Measurements from ENCODE around the gene FOXL3.
"Not testable (repeated sequence)": the region's sequence is repeated elsewhere in the genome, so short reads cannot be mapped to it uniquely, and the experiment has no call there.

DNA sequence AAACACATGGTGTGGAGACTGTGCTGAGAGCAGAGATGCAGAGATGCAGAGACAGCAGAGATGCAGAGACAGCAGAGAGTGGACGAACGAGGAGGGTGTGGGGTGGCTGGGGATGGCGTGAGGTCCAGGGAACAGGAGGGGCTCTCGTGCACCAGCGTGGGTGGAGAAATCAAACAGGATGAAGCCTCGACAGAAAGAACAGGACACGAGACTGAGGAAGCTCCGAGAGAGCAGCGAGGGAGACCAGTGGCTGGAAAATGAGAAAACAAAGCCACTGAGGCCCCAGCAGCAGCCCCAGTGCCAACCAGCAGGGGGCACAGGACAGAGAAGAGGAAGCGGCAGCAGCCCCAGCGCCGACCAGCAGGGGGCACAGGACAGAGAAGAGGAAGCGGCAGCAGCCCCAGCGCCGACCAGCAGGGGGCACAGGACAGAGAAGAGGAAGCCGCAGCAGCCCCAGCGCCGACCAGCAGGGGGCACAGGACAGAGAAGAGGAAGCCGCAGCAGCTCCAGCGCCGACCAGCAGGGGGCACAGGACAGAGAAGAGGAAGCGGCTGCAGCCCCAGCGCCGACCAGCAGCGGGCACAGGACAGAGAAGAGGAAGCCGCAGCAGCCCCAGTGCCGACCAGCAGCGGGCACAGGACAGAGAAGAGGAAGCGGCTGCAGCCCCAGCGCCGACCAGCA is 27.2 kb upstream of the FOXL3 start:
- not testable (repeated sequence) for TF ChIP-seq JUNB (IDR thresholded peaks at IDR 0.05; ENCODE audit: unreplicated experiment); CREB1 (CRISPR knock-in tag; IDR thresholded peaks at IDR 0.05; ENCODE audit: low read depth); POLR2AphosphoS5 (IDR thresholded peaks at IDR 0.05; ENCODE audit: low read depth); EZH2 (IDR thresholded peaks at IDR 0.05; ENCODE audit: low read depth, unreplicated experiment); STAT1 (IDR thresholded peaks at IDR 0.05; ENCODE audit: unreplicated experiment); EZH2phosphoT487 (IDR thresholded peaks at IDR 0.05; ENCODE audit: unreplicated experiment)
- TF ChIP-seq CTCF (conservative IDR thresholded peaks at IDR 0.05; ENCODE audit: low read depth in 2 of 2): peak in 1 of 2 experiments; percentile 32; a peak in 2 of 4 replicates
- TF ChIP-seq, protein P1, sequence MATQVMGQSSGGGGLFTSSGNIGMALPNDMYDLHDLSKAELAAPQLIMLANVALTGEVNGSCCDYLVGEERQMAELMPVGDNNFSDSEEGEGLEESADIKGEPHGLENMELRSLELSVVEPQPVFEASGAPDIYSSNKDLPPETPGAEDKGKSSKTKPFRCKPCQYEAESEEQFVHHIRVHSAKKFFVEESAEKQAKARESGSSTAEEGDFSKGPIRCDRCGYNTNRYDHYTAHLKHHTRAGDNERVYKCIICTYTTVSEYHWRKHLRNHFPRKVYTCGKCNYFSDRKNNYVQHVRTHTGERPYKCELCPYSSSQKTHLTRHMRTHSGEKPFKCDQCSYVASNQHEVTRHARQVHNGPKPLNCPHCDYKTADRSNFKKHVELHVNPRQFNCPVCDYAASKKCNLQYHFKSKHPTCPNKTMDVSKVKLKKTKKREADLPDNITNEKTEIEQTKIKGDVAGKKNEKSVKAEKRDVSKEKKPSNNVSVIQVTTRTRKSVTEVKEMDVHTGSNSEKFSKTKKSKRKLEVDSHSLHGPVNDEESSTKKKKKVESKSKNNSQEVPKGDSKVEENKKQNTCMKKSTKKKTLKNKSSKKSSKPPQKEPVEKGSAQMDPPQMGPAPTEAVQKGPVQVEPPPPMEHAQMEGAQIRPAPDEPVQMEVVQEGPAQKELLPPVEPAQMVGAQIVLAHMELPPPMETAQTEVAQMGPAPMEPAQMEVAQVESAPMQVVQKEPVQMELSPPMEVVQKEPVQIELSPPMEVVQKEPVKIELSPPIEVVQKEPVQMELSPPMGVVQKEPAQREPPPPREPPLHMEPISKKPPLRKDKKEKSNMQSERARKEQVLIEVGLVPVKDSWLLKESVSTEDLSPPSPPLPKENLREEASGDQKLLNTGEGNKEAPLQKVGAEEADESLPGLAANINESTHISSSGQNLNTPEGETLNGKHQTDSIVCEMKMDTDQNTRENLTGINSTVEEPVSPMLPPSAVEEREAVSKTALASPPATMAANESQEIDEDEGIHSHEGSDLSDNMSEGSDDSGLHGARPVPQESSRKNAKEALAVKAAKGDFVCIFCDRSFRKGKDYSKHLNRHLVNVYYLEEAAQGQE (IDR thresholded peaks at IDR 0.05; ENCODE audit: unreplicated experiment): not testable (repeated sequence)
- TF ChIP-seq, protein P2, sequence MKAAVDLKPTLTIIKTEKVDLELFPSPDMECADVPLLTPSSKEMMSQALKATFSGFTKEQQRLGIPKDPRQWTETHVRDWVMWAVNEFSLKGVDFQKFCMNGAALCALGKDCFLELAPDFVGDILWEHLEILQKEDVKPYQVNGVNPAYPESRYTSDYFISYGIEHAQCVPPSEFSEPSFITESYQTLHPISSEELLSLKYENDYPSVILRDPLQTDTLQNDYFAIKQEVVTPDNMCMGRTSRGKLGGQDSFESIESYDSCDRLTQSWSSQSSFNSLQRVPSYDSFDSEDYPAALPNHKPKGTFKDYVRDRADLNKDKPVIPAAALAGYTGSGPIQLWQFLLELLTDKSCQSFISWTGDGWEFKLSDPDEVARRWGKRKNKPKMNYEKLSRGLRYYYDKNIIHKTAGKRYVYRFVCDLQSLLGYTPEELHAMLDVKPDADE (IDR thresholded peaks at IDR 0.05): not testable (repeated sequence)

All from GM23338 (cell line).